NCI-H524 (cell line): ENCODE measurements around the gene CPLANE1.
"Not testable (repeated sequence)": the region's sequence is repeated elsewhere in the genome, so short reads cannot be mapped to it uniquely, and the experiment has no call there.

Experiments
- DNase-seq, 2 experiments: peaks; one replicate each; lab custom pipeline; 2025; lab: John Stamatoyannopoulos, UW

The CPLANE1 gene

GRCh38 chr5:37248970-37249814 is at the start of gene CPLANE1:
Gene CPLANE1 (minus strand): TSS chr5:37249376. CDS start chr5:37247698, 1,678 bp downstream.
- DNase-seq: peak; percentile 84 to 91

- peak; percentile 19 to 77 for DNase-seq
Measured at GRCh38 chr5:37296313-37296712, 47.1 kb upstream of the CPLANE1 start.

- no peak for DNase-seq
Measured at GRCh38 chr5:37283214-37283820, 34.1 kb upstream of the CPLANE1 start.

- no peak for DNase-seq
Measured at GRCh38 chr5:37275511-37275910, 26.3 kb upstream of the CPLANE1 start.

- DNase-seq: no peak
Measured at GRCh38 chr5:37272511-37272910, 23.3 kb upstream of the CPLANE1 start.

GRCh38 chr5:37268100-37268499 is 18.9 kb upstream of the CPLANE1 start:
- peak in 1 of 2 experiments; percentile 51 for DNase-seq

DNA sequence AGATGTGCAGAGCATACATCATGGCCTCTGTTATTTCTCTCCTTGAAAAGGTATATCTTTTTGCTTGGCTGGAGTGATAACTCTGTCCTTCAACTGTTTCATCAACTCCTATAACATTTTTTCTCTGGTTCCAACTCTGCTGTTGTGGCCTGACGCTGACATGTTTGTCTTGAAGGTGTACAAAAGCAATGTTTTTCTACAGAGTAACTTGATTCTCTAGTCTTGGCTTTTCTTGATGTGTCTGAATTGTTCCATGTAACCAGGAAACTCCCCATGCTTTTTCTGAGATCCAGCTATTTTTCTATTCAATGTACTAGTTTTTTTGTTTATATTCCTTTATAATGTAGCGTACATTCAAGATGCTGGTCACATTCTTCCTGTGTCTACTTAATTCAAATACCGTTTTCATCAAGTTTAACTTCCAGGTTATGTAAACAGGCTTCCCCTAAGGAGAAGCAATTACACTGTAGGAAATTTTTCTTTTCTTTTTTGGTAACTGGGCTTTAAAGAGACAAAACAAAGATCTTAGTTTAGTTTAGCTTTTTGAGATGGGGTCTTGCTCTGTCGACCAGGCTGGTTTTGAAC is 6.7 kb upstream of the CPLANE1 start:
- no peak for DNase-seq

DNA sequence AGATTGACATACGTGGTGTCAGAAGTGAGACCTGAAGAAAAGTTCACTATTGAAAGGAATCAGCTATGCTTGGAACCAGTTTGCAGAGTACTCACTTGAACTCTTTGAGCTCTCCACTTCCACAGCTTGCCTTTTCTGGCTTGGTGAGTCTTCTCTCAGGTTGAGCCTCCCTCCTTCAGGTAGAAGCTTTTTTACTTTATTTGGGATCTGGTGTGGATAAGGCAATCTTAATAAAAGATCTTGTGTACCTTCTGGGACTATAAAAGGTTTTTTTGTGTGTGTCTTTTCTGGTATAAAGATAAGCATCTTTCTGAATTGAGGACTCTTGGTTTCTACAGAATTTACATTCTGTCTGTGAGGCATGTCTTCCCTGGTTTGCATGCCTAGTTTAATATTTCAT is 5.4 kb upstream of the CPLANE1 start:
- DNase-seq: no peak

- no peak for DNase-seq
Measured at GRCh38 chr5:37251665-37252064, 2.5 kb upstream of the CPLANE1 start.

GRCh38 chr5:37249815-37250164 is 614 bp upstream of the CPLANE1 start:
- no peak for DNase-seq

DNA sequence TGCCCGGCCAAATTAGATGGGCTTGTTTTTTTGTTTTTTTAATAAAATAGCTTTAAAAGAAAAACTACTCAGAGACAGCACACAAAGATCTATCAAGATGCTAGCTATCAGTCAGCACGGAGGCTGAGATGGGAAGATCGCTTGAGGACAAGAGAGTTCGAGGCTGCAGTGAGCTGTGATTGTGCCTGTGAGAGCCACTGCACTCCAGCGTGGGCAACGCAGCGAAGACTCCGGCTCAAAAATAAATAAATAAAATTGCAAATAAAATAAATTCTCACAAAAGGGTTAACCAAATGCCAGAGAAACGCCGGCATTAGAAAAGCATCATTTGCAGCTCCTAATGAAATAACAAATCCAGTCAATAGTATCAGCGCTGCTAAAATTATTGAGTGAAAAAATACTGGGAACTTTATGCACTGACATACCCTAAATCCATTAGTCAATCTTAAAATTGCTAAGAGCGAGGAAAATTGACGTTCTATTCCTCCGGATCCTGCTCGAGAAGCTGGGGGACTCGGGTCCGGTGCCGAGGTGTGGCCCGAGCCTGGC is 681 bp downstream of the CPLANE1 start:
- peak; percentile 31 to 38 for DNase-seq

GRCh38 chr5:37247496-37247895 is 1.7 kb downstream of the CPLANE1 start:
- no peak for DNase-seq

- no peak for DNase-seq
Measured at GRCh38 chr5:37247036-37247435, 2.1 kb downstream of the CPLANE1 start.

- DNase-seq: no peak
Measured at GRCh38 chr5:37234288-37234687, 14.9 kb downstream of the CPLANE1 start.

DNA sequence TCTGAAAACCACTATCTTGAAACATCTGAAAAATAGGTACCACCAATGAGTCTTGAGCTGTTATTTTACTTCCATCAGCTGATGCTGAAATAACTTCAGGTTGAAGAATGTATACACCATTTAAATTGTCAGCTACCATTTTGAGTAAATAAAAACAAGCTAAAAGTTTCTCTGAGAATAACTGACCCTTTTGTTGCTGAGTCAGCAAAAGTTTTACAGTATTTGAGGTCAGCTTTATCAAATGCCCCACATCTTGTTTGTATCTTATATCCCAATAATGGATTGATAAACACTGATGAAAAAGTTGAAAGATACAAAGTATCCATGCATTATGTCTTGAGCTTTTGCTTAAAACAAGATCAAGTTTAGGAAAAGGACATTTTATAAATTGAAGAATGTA is 22.8 kb downstream of the CPLANE1 start:
- no peak for DNase-seq

DNA sequence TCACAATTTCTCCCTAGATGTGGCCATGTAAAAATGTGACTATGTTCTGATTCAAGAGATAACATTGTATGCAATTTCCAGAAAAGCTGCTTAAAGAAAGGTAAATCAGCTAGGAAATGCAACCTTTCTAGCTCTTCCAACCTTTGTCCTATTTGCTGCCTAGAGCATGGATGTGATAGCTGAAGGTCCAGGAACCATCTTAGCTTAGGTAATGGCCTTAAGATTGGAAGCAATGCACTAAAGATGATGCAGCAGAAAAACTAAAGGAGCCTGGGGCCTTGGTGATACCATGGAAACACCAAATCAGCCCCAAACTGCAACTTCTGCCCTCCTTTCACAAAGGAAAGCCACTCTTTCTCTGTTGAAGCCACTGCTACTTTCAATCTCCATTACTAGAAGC is 27.0 kb downstream of the CPLANE1 start:
- DNase-seq: no peak

DNA sequence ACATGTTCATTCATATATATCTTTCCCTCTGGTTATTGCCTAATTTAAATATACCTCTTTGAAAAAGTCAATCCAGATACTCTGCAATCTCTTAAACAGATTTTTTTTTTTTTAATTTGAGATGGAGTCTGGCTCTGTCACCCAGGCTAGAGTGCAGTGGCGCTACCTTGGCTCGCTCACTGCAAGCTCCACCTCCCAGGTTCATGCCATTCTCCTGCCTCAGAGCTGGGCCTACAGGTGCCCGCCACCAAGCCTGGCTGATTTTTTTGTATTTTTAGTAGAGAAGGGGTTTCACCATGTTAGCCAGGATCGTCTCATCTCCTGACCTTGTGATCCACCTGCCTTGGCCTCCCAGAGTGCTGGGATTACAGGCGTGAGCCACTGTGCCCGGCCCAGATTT is 28.8 kb downstream of the CPLANE1 start:
- not testable (repeated sequence) for DNase-seq

GRCh38 chr5:37219384-37219783 is 29.8 kb downstream of the CPLANE1 start:
- DNase-seq: not testable (repeated sequence)

- no peak for DNase-seq
Measured at GRCh38 chr5:37217976-37218375, 31.2 kb downstream of the CPLANE1 start.

DNA sequence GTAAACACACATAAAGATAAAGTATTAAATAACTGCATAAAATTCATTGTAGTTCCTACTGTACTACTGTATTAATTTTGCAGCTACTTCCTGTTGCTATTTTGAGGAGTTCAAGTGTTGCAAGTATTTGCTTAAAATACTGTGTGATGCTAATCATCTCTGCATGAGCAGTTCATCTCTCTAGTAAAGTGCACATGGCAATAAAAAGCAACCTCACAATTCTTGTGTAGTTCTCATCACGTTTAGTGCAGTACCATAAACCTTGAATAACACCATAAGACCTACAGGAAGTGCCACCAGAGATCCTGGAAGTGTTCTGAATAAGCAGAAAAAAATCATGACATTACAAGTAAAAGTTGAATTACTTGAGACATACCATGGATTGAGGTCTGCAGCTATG is 34.6 kb downstream of the CPLANE1 start:
- DNase-seq: no peak

DNA sequence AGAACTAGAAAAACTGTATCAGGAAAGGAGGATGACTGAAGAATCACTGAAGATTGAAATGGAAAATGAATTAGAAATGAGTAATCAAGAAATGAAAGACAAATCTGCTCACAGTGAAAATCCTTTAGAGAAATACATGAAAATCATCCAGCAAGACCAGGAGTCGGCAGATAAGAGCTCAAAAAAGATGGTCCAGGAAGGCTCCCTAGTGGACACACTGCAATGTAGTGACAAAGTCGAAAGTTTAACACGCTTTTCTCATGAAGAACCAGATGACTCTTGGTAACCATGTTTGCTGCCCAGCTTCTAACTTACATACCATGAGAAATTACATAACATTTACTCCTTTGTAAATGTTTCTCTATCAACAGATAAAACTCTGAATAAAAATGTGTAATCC is 37.1 kb downstream of the CPLANE1 start:
- no peak for DNase-seq

GRCh38 chr5:37211661-37212060 is 37.5 kb downstream of the CPLANE1 start:
- DNase-seq: no peak
